Rectal smooth muscle tissue (tissue), 1 donor: ENCODE measurements around the gene ESRRB.
A peak's percentile ranks its signal among the peaks of the same experiment; 100 is the strongest.

Source experiments
- H3K27ac ChIP-seq: one replicate; pipeline ENCODE4 v1.7.0; 2013; ENCODE audit warnings: low read depth, low read length, inconsistent platforms
- H3K27me3 ChIP-seq: one replicate; pipeline ENCODE4 v1.7.0; 2013; ENCODE audit warnings: low read length; ENCODE audit not compliant: control insufficient read depth, insufficient read depth
- H3K36me3 ChIP-seq: one replicate; pipeline ENCODE4 v1.7.0; 2013; ENCODE audit warnings: low read length; ENCODE audit not compliant: control insufficient read depth, insufficient read depth
- H3K4me1 ChIP-seq: one replicate; pipeline ENCODE4 v1.7.0; 2013; ENCODE audit warnings: low read length; ENCODE audit not compliant: control insufficient read depth, insufficient read depth
- H3K4me3 ChIP-seq: one replicate; pipeline ENCODE4 v1.7.0; 2013; ENCODE audit warnings: low read length
- H3K9ac ChIP-seq: one replicate; pipeline ENCODE4 v1.7.0; 2013; ENCODE audit warnings: low read length

Gene ESRRB

DNA sequence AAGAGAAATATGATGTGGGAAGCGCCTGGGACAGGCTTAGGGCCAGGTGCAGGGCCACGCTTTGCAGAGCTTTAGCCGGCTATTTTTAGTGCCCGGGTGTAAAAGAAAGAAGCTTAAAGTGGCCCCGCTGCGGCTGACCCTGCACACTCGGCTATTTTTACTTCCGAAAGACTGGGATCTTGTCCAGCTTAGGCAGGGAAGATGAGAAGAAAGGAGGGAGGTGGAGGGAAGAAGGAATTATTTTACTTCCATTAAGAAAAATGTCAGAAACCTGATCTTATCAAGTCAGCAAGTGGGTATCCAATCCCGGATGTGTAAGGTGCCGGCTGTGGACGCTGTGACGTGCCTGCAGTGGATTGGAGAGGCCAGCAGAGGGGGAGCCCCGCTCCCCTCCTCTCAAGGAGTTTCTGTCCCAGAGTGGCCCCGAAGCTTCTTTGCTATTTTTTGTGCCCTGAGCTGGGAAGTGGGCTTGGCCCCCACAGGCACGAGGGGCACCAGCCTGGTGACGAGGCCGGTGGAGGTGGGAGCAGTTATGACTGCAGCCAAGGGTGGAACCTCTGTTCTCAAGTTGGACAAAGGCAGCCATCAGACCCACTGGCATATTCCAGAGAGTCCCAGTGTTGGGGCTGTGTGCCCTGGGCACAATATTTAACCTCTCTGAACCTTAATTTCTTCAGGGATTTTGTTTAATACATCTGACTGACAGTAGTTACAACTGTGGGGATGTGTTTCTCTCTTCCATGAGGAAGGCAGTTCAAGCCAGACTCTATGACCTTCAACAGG lies 97.7 kb downstream of the ESRRB start:
- peak overlapping the region; percentile 41 for H3K4me3 ChIP-seq
- no peak overlapping the region for H3K9ac ChIP-seq
- peaks cover 3% of the 10 kb centered on the region for H3K4me1 ChIP-seq
- no peaks in the 10 kb centered on the region for H3K27me3 ChIP-seq
- H3K27ac ChIP-seq: no peak overlapping the region
- H3K36me3 ChIP-seq: no peaks in the 10 kb centered on the region

DNA sequence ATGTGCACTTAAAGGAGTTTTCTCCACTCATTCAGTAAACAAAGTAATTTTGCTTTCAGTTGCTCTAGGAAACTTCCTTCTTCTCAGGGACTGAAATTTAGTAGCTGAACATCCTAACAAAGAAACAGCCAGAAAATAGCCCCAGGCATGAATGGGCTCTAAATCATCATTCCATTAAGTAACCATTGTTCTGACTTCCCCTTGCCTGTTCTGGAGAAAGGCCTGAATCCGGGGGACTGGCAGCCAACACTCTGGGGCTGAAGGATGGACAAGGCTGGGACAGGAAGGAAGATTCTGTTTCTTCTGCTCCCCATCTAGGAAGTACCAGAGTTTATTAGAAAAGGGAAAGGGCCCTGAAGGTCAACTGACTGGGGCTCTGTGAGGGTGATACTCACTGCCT lies 104.5 kb downstream of the ESRRB start:
- H3K4me3 ChIP-seq: no peak overlapping the region
- no peaks in the 10 kb centered on the region for H3K4me1 ChIP-seq
- no peak overlapping the region for H3K9ac ChIP-seq
- H3K36me3 ChIP-seq: no peaks in the 10 kb centered on the region
- no peaks in the 10 kb centered on the region for H3K27me3 ChIP-seq
- no peak overlapping the region for H3K27ac ChIP-seq

DNA sequence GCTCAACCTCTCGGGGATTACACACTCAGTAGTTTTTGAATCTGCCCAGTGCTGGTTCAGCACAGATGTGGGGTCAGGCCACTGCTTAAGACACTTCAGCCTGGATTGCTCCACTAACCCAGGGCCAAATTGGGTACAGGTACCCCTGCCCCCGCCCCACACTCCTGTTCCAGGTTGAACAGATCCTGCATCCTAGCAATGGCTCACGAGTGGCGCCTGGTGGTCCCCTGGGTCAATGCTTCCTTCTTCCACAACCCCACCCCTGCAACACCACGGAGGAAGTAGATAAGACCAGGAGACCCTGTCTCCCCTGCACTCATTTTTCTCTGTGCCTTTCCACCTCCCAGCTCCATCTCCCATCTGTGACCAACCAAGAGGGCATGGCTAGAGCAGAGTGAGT lies 108.4 kb downstream of the ESRRB start:
- H3K36me3 ChIP-seq: no peaks in the 10 kb centered on the region
- no peak overlapping the region for H3K27ac ChIP-seq

DNA sequence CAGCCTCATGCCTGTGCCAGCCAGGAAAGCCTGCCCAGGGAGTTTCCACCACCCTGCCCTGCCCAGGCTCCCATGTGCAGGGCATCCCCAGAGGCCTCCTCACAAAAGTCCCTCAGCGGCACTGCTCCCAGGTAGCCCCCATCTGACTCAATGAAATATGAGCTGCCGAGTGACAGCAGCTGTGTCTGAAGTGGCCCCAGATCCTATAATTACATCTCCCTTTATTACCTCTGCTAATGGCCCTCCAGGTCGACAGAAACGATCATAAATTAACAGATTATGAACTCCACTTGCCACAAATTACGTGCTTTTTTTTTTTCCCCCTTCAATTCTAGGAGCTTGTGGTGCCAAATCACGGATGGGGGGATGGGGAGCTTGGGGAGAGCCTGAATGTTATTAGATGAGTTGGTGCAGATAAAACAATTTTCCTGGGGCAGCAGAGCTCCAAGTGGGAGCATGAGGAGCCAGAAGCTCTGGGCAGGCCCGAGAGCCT lies 110.4 kb downstream of the ESRRB start:
- no peak overlapping the region for H3K27ac ChIP-seq
- no peak overlapping the region for H3K4me3 ChIP-seq
- no peak overlapping the region for H3K9ac ChIP-seq
- H3K36me3 ChIP-seq: no peaks in the 10 kb centered on the region
- no peaks in the 10 kb centered on the region for H3K4me1 ChIP-seq
- H3K27me3 ChIP-seq: no peaks in the 10 kb centered on the region

More for the DNA sequence above, 108.4 kb downstream of the ESRRB start:
- no peaks in the 10 kb centered on the region for H3K27me3 ChIP-seq
- H3K4me1 ChIP-seq: no peaks in the 10 kb centered on the region
- no peak overlapping the region for H3K9ac ChIP-seq
- no peak overlapping the region for H3K4me3 ChIP-seq

DNA sequence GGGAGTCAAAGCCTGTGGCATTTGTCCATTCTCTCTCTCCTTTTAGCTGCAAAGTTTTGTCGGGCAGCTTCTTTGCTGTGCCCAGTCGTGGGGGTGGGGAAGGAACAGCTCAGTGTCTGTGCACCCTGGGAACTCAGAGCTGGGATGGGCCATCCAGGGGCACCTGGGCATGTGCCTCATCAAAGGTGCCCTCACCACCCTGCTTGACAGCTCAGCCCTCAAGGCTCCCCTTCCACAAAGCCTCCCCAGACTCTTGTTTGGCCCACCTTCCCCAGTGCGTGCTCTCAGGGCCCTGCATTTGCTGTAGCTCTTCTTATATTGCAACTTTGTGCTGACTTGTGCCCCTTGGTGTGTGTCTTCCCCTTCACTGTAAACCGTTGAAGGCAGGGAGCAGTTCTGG lies 112.6 kb downstream of the ESRRB start:
- Histone ChIP-seq H3K9ac (no peak overlapping the region), H3K4me1 (no peaks in the 10 kb centered on the region), H3K4me3 (no peak overlapping the region), H3K27me3 (no peaks in the 10 kb centered on the region), H3K36me3 (no peaks in the 10 kb centered on the region), H3K27ac (no peak overlapping the region)

DNA sequence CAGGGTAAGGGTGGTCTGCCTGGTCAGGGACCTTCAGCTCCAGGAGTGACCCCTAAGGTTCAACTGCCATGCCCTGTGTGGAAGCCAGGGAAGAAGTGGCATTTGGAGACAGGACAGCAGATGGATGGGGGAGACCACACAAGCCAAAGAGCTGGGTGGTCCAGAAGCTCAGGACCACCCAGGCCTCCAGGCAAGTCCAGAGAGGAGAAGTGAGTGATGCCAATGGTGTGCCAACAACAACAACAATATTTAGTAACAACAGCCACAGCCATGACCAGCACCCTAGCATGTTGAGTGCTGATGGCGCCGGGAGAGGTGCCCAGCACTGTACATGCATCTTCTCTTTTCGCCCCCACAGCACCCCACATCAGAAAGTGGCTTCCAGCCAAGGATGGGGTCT lies 113.7 kb downstream of the ESRRB start:
- Histone ChIP-seq H3K36me3 (no peaks in the 10 kb centered on the region), H3K4me3 (no peak overlapping the region), H3K27me3 (no peaks in the 10 kb centered on the region), H3K27ac (no peak overlapping the region), H3K9ac (no peak overlapping the region), H3K4me1 (no peaks in the 10 kb centered on the region)

DNA sequence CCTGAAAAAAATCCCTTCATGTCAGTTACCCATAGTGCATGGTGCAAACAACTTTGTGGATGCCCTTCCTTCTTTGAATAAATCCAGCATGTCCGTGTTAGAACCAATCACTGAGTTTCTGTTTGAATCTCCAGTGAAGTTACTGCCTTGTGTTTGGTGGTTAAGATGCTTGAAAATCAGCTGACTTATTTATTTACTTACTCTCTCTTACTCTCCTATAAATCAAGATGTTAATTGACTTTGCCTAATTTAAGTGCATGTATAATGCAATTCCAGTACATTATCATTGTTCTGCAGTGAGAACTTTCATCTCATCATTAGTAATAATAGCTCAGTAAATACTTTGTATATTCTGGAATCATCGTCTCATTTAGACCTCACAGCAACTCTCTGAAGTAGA lies 114.2 kb downstream of the ESRRB start:
- Histone ChIP-seq H3K36me3 (no peaks in the 10 kb centered on the region), H3K9ac (no peak overlapping the region), H3K27me3 (no peaks in the 10 kb centered on the region), H3K4me1 (no peaks in the 10 kb centered on the region), H3K4me3 (no peak overlapping the region), H3K27ac (no peak overlapping the region)

DNA sequence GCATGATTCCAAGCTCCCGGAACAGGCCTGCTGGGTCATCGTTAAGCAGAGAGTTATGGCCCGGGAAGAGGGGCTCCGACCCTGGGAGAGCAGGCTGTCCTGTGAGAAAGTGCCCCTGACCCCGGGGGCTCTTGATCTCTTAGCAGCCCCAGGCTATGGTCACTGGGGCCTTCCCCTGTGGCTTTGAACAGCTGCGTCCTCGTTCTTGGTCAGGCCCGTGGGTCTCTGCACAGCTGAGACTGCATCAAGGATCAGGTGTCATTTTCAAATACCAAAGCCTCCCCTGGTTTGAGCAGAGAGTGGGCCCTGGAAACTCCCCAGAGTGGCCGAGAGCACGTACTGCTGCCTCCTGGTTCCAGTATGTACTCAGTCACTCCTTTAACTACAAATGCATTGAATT lies 114.8 kb downstream of the ESRRB start:
- no peaks in the 10 kb centered on the region for H3K36me3 ChIP-seq
- no peak overlapping the region for H3K4me3 ChIP-seq
- H3K9ac ChIP-seq: no peak overlapping the region
- no peak overlapping the region for H3K27ac ChIP-seq
- no peaks in the 10 kb centered on the region for H3K4me1 ChIP-seq
- H3K27me3 ChIP-seq: no peaks in the 10 kb centered on the region

DNA sequence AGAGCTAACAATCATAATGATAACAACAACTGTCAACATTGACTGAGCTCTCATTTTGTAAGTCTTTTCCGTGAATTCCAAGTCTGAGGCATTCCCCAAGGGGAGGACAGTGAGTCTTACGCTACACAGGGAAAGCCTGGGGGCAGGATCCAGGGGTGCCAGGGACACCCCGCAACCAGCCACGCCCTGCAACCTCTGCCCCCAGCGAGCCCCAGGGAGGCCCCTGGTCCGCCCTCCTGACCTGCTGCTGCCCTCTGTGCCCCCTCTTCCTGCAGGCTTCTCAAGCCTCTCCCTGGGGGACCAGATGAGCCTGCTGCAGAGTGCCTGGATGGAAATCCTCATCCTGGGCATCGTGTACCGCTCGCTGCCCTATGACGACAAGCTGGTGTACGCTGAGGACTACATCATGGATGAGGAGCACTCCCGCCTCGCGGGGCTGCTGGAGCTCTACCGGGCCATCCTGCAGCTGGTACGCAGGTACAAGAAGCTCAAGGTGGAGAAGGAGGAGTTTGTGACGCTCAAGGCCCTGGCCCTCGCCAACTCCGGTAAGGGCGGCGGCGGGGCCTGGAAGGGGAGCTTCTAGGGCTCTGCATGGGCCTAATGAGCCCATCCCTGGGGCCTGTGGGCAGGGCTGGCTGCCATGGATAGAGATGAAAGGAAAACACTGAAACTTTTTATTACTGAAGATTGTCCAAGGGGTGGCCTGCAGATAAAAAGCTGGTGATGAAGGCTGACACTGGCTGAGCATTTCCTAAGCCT lies 115.4 kb downstream of the ESRRB start:
- Histone ChIP-seq H3K4me1 (no peaks in the 10 kb centered on the region), H3K27ac (no peak overlapping the region), H3K9ac (no peak overlapping the region), H3K27me3 (no peaks in the 10 kb centered on the region), H3K4me3 (no peak overlapping the region), H3K36me3 (no peaks in the 10 kb centered on the region)

DNA sequence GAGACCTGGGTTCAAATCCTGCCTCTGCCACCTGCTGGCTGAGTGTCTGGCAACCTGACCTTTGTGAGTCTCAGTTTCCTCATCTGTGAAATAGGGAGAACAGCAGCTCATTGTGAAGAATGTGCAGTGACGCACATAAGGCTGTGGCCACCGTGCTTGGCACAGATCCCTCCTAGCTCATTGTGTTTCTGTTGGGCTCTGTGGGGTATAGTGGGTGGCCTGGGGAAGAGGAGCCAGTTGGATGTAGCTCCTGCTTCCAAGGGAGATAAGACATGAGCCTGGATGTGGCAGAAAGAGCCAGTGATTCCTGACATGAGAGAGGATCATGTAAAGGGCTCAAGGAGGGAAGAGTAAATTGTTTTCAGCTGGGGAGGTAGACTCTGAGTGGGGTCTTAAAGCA lies 120.0 kb downstream of the ESRRB start:
- H3K36me3 ChIP-seq: no peaks in the 10 kb centered on the region
- H3K9ac ChIP-seq: no peak overlapping the region
- no peak overlapping the region for H3K27ac ChIP-seq
- H3K27me3 ChIP-seq: no peaks in the 10 kb centered on the region
- no peaks in the 10 kb centered on the region for H3K4me1 ChIP-seq
- no peak overlapping the region for H3K4me3 ChIP-seq

DNA sequence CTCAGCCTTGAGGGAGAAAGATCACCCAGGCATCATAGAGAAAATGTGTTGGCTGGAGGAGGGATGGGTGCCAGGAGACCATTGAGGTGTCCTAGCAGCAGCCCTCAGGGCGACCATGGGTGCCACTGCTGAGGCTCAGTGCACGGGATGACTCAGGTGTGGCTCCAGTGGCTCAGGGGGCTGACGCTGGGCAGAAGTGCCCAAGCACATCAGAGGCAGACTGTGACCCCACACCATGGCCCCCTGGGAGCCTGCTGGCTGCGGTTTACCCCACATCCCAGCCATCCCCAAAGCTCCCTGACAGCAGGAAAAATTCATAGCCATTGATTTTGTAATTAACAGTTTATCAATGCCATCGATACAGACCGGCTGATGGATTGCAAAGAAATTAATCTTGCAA lies 120.7 kb downstream of the ESRRB start:
- no peaks in the 10 kb centered on the region for H3K27me3 ChIP-seq
- no peaks in the 10 kb centered on the region for H3K4me1 ChIP-seq
- no peak overlapping the region for H3K9ac ChIP-seq
- H3K27ac ChIP-seq: no peak overlapping the region
- H3K4me3 ChIP-seq: no peak overlapping the region
- no peaks in the 10 kb centered on the region for H3K36me3 ChIP-seq

DNA sequence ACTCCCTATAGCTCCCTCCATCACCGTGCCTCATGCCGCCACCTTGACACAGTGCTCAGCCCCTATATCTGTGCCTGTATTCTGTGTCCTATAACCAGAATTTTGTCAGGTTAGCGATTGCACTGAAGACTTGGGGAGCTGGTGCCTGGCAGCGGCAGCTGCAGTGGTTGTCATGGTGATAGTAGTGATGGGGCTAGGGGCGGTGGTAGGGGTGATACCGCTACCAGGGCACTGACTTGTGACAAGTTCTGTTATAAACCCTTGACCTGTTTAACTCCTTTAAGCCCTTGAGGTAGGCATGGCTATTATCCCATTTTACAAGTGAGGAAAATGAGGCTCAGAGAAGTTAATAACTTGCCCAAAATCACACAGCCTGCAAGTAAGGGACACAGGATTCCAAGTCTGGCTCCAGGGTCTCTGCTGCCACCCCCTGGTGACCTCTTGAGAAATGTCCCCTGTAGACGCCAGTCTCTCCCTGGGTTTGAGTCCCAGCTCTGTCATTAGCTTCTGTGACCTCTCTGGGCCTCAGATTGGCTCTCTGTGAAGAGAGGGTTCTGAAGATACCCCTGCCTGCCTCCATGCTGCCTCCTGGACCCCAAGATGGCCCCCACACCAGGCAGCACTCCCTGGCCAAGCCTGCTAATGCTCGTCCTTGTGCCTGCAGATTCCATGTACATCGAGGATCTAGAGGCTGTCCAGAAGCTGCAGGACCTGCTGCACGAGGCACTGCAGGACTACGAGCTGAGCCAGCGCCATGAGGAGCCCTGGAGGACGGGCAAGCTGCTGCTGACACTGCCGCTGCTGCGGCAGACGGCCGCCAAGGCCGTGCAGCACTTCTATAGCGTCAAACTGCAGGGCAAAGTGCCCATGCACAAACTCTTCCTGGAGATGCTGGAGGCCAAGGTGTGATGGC lies 121.9 kb downstream of the ESRRB start:
- Histone ChIP-seq H3K36me3 (no peaks in the 10 kb centered on the region), H3K9ac (no peak overlapping the region), H3K27ac (no peak overlapping the region), H3K4me3 (no peak overlapping the region), H3K4me1 (no peaks in the 10 kb centered on the region), H3K27me3 (no peaks in the 10 kb centered on the region)
